Measurements from ENCODE around the gene ADAM19. TPM values are rescaled to one million over a fixed set of nuclear protein-coding genes. Genes with fewer than 3 reads are reported as not detected.
A peak's percentile ranks its signal among the peaks of the same experiment; 100 is the strongest.

The ADAM19 gene
- polyA plus RNA-seq, 2 donors = 2.1 to 2.3 TPM

DNA sequence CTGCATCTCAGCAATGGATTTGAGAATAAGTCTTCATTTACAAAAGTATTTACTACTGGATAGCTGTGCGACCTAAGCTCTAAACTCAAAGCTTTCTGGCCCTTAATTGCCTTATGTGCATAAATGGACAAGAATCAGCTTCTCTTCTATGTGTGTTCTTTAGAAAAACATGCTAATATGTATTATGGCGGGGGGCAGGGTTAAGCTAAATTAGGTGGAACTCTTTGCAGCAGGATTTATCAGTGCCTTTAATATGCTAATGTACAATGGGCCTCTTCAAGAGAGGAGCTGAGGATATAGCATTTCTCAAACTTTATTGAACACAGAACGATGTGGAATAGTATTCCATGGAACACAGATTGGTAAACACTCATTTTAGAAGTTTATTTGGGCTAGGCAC lies 125.6 kb downstream of the ADAM19 start:
- no peaks in the 10 kb centered on the region for H3K36me3 ChIP-seq (ENCODE audit: control insufficient read depth in 2 of 2, insufficient read depth in 2 of 2, low read length in 1 of 2)
- peaks cover 0 to 8% of the 10 kb centered on the region in 2 donors for H3K4me1 ChIP-seq (ENCODE audit: control insufficient read depth in 2 of 2, insufficient read depth in 2 of 2, low read length in 1 of 2)
- H3K4me3 ChIP-seq (ENCODE audit: low read depth in 1 of 2, low read length in 2 of 2) = no peak overlapping the region
- no peaks in the 10 kb centered on the region for H3K9me3 ChIP-seq (ENCODE audit: control insufficient read depth in 2 of 2, insufficient read depth in 1 of 2, low read depth in 1 of 2, low read length in 1 of 2)
- H3K27me3 ChIP-seq (ENCODE audit: control insufficient read depth in 1 of 2, insufficient read depth in 2 of 2, low read length in 2 of 2) = no peaks in the 10 kb centered on the region
- H3K27ac ChIP-seq (ENCODE audit: low read depth in 2 of 2, low read length in 1 of 2) = no peak overlapping the region
- 93 to 96% methylated on average over 3 of the region's 3 CpGs for WGBS, 2 donors

GRCh38 chr5:157449011-157449723 lies 126.4 kb downstream of the ADAM19 start:
- WGBS, 2 donors = 30 to 38% methylated on average over 6 of the region's 6 CpGs
- Histone ChIP-seq H3K36me3 (ENCODE audit: control insufficient read depth in 2 of 2, insufficient read depth in 2 of 2, low read length in 1 of 2) (no peaks in the 10 kb centered on the region), H3K4me1 (ENCODE audit: control insufficient read depth in 2 of 2, insufficient read depth in 2 of 2, low read length in 1 of 2) (peaks cover 0 to 8% of the 10 kb centered on the region in 2 donors), H3K27me3 (ENCODE audit: control insufficient read depth in 1 of 2, insufficient read depth in 2 of 2, low read length in 2 of 2) (no peaks in the 10 kb centered on the region), H3K27ac (ENCODE audit: low read depth in 2 of 2, low read length in 1 of 2) (peak overlapping the region; percentile 52 to 86), H3K9me3 (ENCODE audit: control insufficient read depth in 2 of 2, insufficient read depth in 1 of 2, low read depth in 1 of 2, low read length in 1 of 2) (no peaks in the 10 kb centered on the region), H3K4me3 (ENCODE audit: low read depth in 1 of 2, low read length in 2 of 2) (no peak overlapping the region)

- no peak overlapping the region for H3K4me3 ChIP-seq (ENCODE audit: low read depth in 1 of 2, low read length in 2 of 2)
- no peaks in the 10 kb centered on the region for H3K27me3 ChIP-seq (ENCODE audit: control insufficient read depth in 1 of 2, insufficient read depth in 2 of 2, low read length in 2 of 2)
- H3K9me3 ChIP-seq (ENCODE audit: control insufficient read depth in 2 of 2, insufficient read depth in 1 of 2, low read depth in 1 of 2, low read length in 1 of 2) = no peaks in the 10 kb centered on the region
- H3K36me3 ChIP-seq (ENCODE audit: control insufficient read depth in 2 of 2, insufficient read depth in 2 of 2, low read length in 1 of 2) = no peaks in the 10 kb centered on the region
- peak overlapping the region in 1 of 2 donors; percentile 86 for H3K27ac ChIP-seq (ENCODE audit: low read depth in 2 of 2, low read length in 1 of 2)
- WGBS, 2 donors = 59 to 70% methylated on average over 13 of the region's 13 CpGs
- H3K4me1 ChIP-seq (ENCODE audit: control insufficient read depth in 2 of 2, insufficient read depth in 2 of 2, low read length in 1 of 2) = peaks cover 0 to 8% of the 10 kb centered on the region in 2 donors
Observed at GRCh38 chr5:157447201-157447637, 128.4 kb downstream of the ADAM19 start.

- no peaks in the 10 kb centered on the region for H3K27me3 ChIP-seq (ENCODE audit: control insufficient read depth in 1 of 2, insufficient read depth in 2 of 2, low read length in 2 of 2)
- WGBS, 2 donors = 78 to 82% methylated on average over 9 of the region's 9 CpGs
- peaks cover 0 to 8% of the 10 kb centered on the region in 2 donors for H3K4me1 ChIP-seq (ENCODE audit: control insufficient read depth in 2 of 2, insufficient read depth in 2 of 2, low read length in 1 of 2)
- no peaks in the 10 kb centered on the region for H3K9me3 ChIP-seq (ENCODE audit: control insufficient read depth in 2 of 2, insufficient read depth in 1 of 2, low read depth in 1 of 2, low read length in 1 of 2)
- H3K4me3 ChIP-seq (ENCODE audit: low read depth in 1 of 2, low read length in 2 of 2) = no peak overlapping the region
- H3K36me3 ChIP-seq (ENCODE audit: control insufficient read depth in 2 of 2, insufficient read depth in 2 of 2, low read length in 1 of 2) = no peaks in the 10 kb centered on the region
- H3K27ac ChIP-seq (ENCODE audit: low read depth in 2 of 2, low read length in 1 of 2) = no peak overlapping the region
Observed at GRCh38 chr5:157446412-157446935, 129.1 kb downstream of the ADAM19 start.

GRCh38 chr5:157445745-157446411 lies 129.7 kb downstream of the ADAM19 start:
- WGBS, 2 donors = 83 to 91% methylated on average over 5 of the region's 5 CpGs
- no peaks in the 10 kb centered on the region for H3K9me3 ChIP-seq (ENCODE audit: control insufficient read depth in 2 of 2, insufficient read depth in 1 of 2, low read depth in 1 of 2, low read length in 1 of 2)

DNA sequence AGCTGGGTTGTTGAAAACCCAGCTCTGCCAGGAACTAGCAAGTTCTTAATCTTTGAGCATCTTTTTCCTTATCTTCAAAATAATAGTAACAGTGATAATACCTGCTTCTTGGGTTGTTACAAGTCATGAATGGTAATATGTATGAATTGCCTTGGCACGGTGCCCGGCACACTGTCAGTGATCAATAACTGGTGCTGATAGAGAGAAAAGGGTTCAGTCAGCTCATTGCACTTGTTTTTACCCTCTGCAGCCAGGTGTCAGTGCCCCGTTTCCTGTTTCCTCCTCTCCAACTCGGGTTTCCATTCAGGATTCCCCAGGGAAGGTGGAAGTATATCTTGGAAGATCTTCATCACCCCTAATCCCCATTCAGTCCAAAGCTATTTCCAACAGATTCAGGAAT lies 131.4 kb downstream of the ADAM19 start:
- H3K27me3 ChIP-seq (ENCODE audit: control insufficient read depth in 1 of 2, insufficient read depth in 2 of 2, low read length in 2 of 2) = no peaks in the 10 kb centered on the region
- peaks cover 0 to 6% of the 10 kb centered on the region in 2 donors for H3K4me1 ChIP-seq (ENCODE audit: control insufficient read depth in 2 of 2, insufficient read depth in 2 of 2, low read length in 1 of 2)
- H3K9me3 ChIP-seq (ENCODE audit: control insufficient read depth in 2 of 2, insufficient read depth in 1 of 2, low read depth in 1 of 2, low read length in 1 of 2) = no peaks in the 10 kb centered on the region
- H3K36me3 ChIP-seq (ENCODE audit: control insufficient read depth in 2 of 2, insufficient read depth in 2 of 2, low read length in 1 of 2) = no peaks in the 10 kb centered on the region
- H3K27ac ChIP-seq (ENCODE audit: low read depth in 2 of 2, low read length in 1 of 2) = no peak overlapping the region
- no peak overlapping the region for H3K4me3 ChIP-seq (ENCODE audit: low read depth in 1 of 2, low read length in 2 of 2)
- 52 to 66% methylated on average over 4 of the region's 4 CpGs for WGBS, 2 donors

More at GRCh38 chr5:157445745-157446411, 129.7 kb downstream of the ADAM19 start:
- Histone ChIP-seq H3K4me3 (ENCODE audit: low read depth in 1 of 2, low read length in 2 of 2) (no peak overlapping the region), H3K27me3 (ENCODE audit: control insufficient read depth in 1 of 2, insufficient read depth in 2 of 2, low read length in 2 of 2) (no peaks in the 10 kb centered on the region), H3K36me3 (ENCODE audit: control insufficient read depth in 2 of 2, insufficient read depth in 2 of 2, low read length in 1 of 2) (no peaks in the 10 kb centered on the region), H3K27ac (ENCODE audit: low read depth in 2 of 2, low read length in 1 of 2) (no peak overlapping the region), H3K4me1 (ENCODE audit: control insufficient read depth in 2 of 2, insufficient read depth in 2 of 2, low read length in 1 of 2) (peaks cover 0 to 8% of the 10 kb centered on the region in 2 donors)

DNA sequence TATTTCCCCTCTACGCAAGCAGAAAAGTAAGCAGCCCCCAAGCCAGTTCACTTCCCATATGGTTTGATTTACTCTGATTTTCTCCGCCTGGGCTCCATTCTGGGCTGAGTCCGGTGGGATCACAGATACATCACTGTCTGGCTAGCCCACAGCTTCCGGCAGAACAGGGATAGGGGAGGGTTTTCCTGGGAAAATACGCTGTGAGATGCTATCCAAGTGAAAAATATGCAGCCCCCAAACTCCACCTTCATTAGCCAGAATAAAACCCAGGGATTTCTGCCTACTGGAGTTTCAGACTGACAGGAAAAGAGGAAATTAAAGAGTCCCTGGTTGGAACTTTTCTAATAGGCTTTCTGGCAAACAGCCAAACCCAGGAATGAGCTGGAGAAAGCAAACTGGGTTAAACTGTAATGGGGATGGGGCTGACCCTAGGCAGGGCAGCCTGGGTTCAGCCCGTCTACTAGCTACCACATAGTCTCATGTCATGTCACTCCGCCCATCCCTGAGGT lies 132.5 kb downstream of the ADAM19 start:
- WGBS, 2 donors = 66 to 71% methylated on average over 7 of the region's 7 CpGs
- no peak overlapping the region for H3K27ac ChIP-seq (ENCODE audit: low read depth in 2 of 2, low read length in 1 of 2)
- H3K36me3 ChIP-seq (ENCODE audit: control insufficient read depth in 2 of 2, insufficient read depth in 2 of 2, low read length in 1 of 2) = no peaks in the 10 kb centered on the region
- no peaks in the 10 kb centered on the region for H3K27me3 ChIP-seq (ENCODE audit: control insufficient read depth in 1 of 2, insufficient read depth in 2 of 2, low read length in 2 of 2)
- H3K9me3 ChIP-seq (ENCODE audit: control insufficient read depth in 2 of 2, insufficient read depth in 1 of 2, low read depth in 1 of 2, low read length in 1 of 2) = no peaks in the 10 kb centered on the region
- H3K4me3 ChIP-seq (ENCODE audit: low read depth in 1 of 2, low read length in 2 of 2) = no peak overlapping the region
- peaks cover 0 to 5% of the 10 kb centered on the region in 2 donors for H3K4me1 ChIP-seq (ENCODE audit: control insufficient read depth in 2 of 2, insufficient read depth in 2 of 2, low read length in 1 of 2)

DNA sequence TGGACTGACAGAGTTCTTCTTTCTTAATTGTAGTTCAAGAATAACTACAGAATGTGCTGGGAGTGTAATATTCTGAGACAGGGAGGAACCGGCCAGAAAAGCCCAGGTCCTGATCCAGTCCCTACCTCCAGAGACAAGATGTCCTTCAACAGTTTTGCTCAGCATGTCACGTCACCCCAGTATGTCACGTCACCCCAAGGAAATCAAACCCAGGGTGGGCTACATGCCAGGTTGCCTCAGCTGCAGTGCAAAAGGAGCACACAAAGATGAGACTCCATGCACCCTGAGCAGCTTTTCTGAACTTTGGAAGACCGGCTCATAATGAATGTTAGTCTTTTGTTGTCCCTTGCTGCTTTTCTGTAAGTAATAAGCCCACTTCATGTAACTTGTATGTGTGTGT lies 141.5 kb downstream of the ADAM19 start:
- H3K27me3 ChIP-seq (ENCODE audit: control insufficient read depth in 1 of 2, insufficient read depth in 2 of 2, low read length in 2 of 2) = no peaks in the 10 kb centered on the region
- WGBS, 2 donors = 92 to 95% methylated on average over 4 of the region's 4 CpGs
- no peaks in the 10 kb centered on the region for H3K4me1 ChIP-seq (ENCODE audit: control insufficient read depth in 2 of 2, insufficient read depth in 2 of 2, low read length in 1 of 2)
- H3K4me3 ChIP-seq (ENCODE audit: low read depth in 1 of 2, low read length in 2 of 2) = no peak overlapping the region
- H3K36me3 ChIP-seq (ENCODE audit: control insufficient read depth in 2 of 2, insufficient read depth in 2 of 2, low read length in 1 of 2) = no peaks in the 10 kb centered on the region
- no peaks in the 10 kb centered on the region for H3K9me3 ChIP-seq (ENCODE audit: control insufficient read depth in 2 of 2, insufficient read depth in 1 of 2, low read depth in 1 of 2, low read length in 1 of 2)
- no peak overlapping the region for H3K27ac ChIP-seq (ENCODE audit: low read depth in 2 of 2, low read length in 1 of 2)

DNA sequence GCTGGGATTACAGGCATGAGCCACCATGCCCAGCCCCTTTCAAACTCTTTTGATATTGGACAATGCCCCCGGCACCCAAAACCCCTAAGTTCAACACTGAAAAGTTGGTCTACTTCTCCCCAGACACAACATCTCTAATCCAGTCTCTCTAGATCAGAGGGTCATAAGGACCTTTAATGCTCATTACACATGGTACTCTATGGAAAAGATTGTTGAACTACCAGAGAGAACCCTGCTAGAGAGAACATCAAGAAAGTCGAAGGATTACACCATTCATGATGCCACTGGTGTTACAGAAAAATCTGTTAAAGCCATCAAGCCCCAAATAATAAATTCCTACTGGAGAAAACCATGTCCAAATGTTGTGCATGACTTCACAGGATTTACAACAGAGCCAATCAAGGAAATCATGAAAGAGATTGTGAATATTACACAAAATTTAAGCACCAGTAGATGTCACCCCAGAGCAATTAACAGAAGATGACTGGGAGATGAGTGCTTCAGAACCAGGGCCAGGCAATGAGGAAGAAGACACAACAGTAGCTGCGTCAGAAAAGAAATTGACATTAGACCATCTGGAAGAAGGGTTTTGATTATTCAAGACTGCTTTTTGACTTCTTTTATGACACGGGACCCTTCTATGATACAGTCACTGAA lies 143.9 kb downstream of the ADAM19 start:
- H3K27ac ChIP-seq (ENCODE audit: low read depth in 2 of 2, low read length in 1 of 2) = no peak overlapping the region
- no peaks in the 10 kb centered on the region for H3K4me1 ChIP-seq (ENCODE audit: control insufficient read depth in 2 of 2, insufficient read depth in 2 of 2, low read length in 1 of 2)
- no peak overlapping the region for H3K4me3 ChIP-seq (ENCODE audit: low read depth in 1 of 2, low read length in 2 of 2)
- H3K9me3 ChIP-seq (ENCODE audit: control insufficient read depth in 2 of 2, insufficient read depth in 1 of 2, low read depth in 1 of 2, low read length in 1 of 2) = no peaks in the 10 kb centered on the region
- WGBS, 2 donors = 31% methylated on average over 4 of the region's 4 CpGs
- no peaks in the 10 kb centered on the region for H3K27me3 ChIP-seq (ENCODE audit: control insufficient read depth in 1 of 2, insufficient read depth in 2 of 2, low read length in 2 of 2)
- no peaks in the 10 kb centered on the region for H3K36me3 ChIP-seq (ENCODE audit: control insufficient read depth in 2 of 2, insufficient read depth in 2 of 2, low read length in 1 of 2)

Data from esophagus (tissue), 2 donors.